Endothelial cell of umbilical vein (primary cell): Measurements from ENCODE around the gene SLC1A7. TPM values are rescaled to one million over a fixed set of nuclear protein-coding genes. Genes with fewer than 3 reads are reported as not detected.

Experiments used
- BruUV-seq: library from RNA; stranded (reverse); fragments of 400-500 nt; replicated peaks from 2 replicates; lab custom pipeline; 2021; lab: Mats Ljungman, UMichigan
- CTCF ChIA-PET: fragments of 300-600, 350-600 bp; sonication (Branson Sonifier 250); formaldehyde crosslinking; loops from one replicate; lab custom pipeline; 2021; ENCODE audit warnings: antibody characterized with exemption, inconsistent platforms; lab: Charles Lee
- POLR2A ChIA-PET: fragments of 300-600, 350-600 bp; sonication (Branson Sonifier 250); formaldehyde crosslinking; loops from one replicate; lab custom pipeline; 2021; ENCODE audit warnings: antibody characterized with exemption, inconsistent platforms; lab: Charles Lee
- DNase-seq: peaks from one replicate; pipeline ENCODE4 v3.0.0-alpha.2; 2011; ENCODE audit warnings: low read depth, low spot score
- FAIRE-seq: peaks from 2 replicates; lab custom pipeline; 2011; peaks lifted over from hg19 to GRCh38; lab: Jason Lieb, UNC
- H2AFZ ChIP-seq: 2 replicates; pipeline ENCODE4 v1.6.0; 2012; ENCODE audit warnings: low read depth, low read length, control low read depth, inconsistent platforms
- H3K27ac ChIP-seq: 2 replicates; pipeline ENCODE4 v1.5.1; 2011; ENCODE audit warnings: low read depth, mild to moderate bottlenecking, control low read depth, low read length, moderate library complexity; ENCODE audit not compliant: insufficient read depth
- H3K27me3 ChIP-seq, 2 experiments: 2 replicates each; pipeline versions ENCODE4 v1.6.0 to v1.6.1; 2011; ENCODE audit warnings: low read length in 2 of 2, mixed read lengths in 1 of 2; ENCODE audit not compliant: control insufficient read depth in 2 of 2, insufficient read depth in 2 of 2
- H3K36me3 ChIP-seq, 2 experiments: 2 replicates in 1 of 2; 3 replicates in 1 of 2; pipeline ENCODE4 v1.5.1; 2011; ENCODE audit warnings: low read length in 2 of 2, mild to moderate bottlenecking in 1 of 2, moderate library complexity in 1 of 2; ENCODE audit not compliant: control insufficient read depth in 2 of 2, insufficient read depth in 2 of 2; ENCODE audit errors: extremely low read depth in 1 of 2
- H3K4me1 ChIP-seq: 3 replicates; pipeline ENCODE4 v1.5.1; 2011; ENCODE audit warnings: mild to moderate bottlenecking, low read length; ENCODE audit not compliant: control insufficient read depth, insufficient read depth; ENCODE audit errors: extremely low read depth
- H3K4me2 ChIP-seq: 2 replicates; pipeline ENCODE4 v1.6.1; 2011; ENCODE audit warnings: low read length, control low read depth, mixed read lengths; ENCODE audit not compliant: insufficient read depth
- H3K4me3 ChIP-seq, 3 experiments: fragments of 200-600 bp in 1 of 3; sonication (generic), shearing (Covaris generic) in 1 of 3; replicated peaks in 1 of 3; 2 replicates each; pipeline ENCODE4 v1.5.1; 2011 to 2016; ENCODE audit warnings: control low read depth in 3 of 3, low read length in 3 of 3, mild to moderate bottlenecking in 2 of 3, inconsistent platforms in 1 of 3, low read depth in 1 of 3, moderate library complexity in 1 of 3; ENCODE audit not compliant: insufficient read depth in 1 of 3
- H3K79me2 ChIP-seq: 2 replicates; pipeline ENCODE4 v1.6.0; 2012; ENCODE audit warnings: low read length, inconsistent platforms; ENCODE audit not compliant: control insufficient read depth, insufficient read depth
- H3K9ac ChIP-seq: replicated peaks from 2 replicates; pipeline ENCODE3; 2011; ENCODE audit warnings: low read length, control low read depth; ENCODE audit not compliant: insufficient read depth; ENCODE audit errors: extremely low read depth
- H3K9me1 ChIP-seq: replicated peaks from 3 replicates; pipeline ENCODE4 v1.6.0; 2011; ENCODE audit warnings: mild to moderate bottlenecking, low read length; ENCODE audit not compliant: control insufficient read depth, insufficient read depth; ENCODE audit errors: extremely low read depth
- H3K9me3 ChIP-seq: replicated peaks from 2 replicates; pipeline ENCODE4 v1.5.1; 2012; ENCODE audit warnings: low read length, inconsistent platforms; ENCODE audit not compliant: control insufficient read depth, insufficient read depth
- H4K20me1 ChIP-seq: replicated peaks from 2 replicates; pipeline ENCODE3; 2011; ENCODE audit warnings: mild to moderate bottlenecking, low read length; ENCODE audit not compliant: control insufficient read depth, insufficient read depth; ENCODE audit errors: extremely low read depth
- EZH2 ChIP-seq: IDR thresholded peaks from 2 replicates; pipeline ENCODE4 v1.6.1; 2012; ENCODE audit warnings: borderline replicate concordance, low read depth, mild to moderate bottlenecking, moderate library complexity, low read length, inconsistent platforms; ENCODE audit not compliant: severe bottlenecking
- FOS ChIP-seq: IDR thresholded peaks from 2 replicates; pipeline ENCODE4 v1.6.1; 2011; ENCODE audit warnings: mild to moderate bottlenecking, low read length, moderate library complexity, borderline replicate concordance; ENCODE audit not compliant: insufficient read depth
- GATA2 ChIP-seq: IDR thresholded peaks from 2 replicates; pipeline ENCODE4 v1.7.0; 2011; ENCODE audit warnings: low read depth, mild to moderate bottlenecking, moderate library complexity, mixed read lengths, low read length; ENCODE audit not compliant: insufficient read length, insufficient read depth
- JUN ChIP-seq: IDR thresholded peaks from 2 replicates; pipeline ENCODE4 v1.6.1; 2011; ENCODE audit warnings: borderline replicate concordance, low read depth; ENCODE audit not compliant: insufficient read length, insufficient read depth
- MYC ChIP-seq: IDR thresholded peaks from one replicate; pipeline ENCODE4 v1.6.1; 2011; ENCODE audit warnings: mild to moderate bottlenecking, low read depth, low read length
- POLR2A ChIP-seq: IDR thresholded peaks from 2 replicates; pipeline ENCODE4 v1.6.1; 2012; ENCODE audit warnings: low read depth, mild to moderate bottlenecking, control low read depth, low read length
- POLR2AphosphoS5 ChIP-seq: IDR thresholded peaks from 2 replicates; pipeline ENCODE4 v1.6.1; 2012; ENCODE audit warnings: low read depth, mild to moderate bottlenecking, control low read depth, low read length, moderate library complexity; ENCODE audit not compliant: insufficient read depth
- dilution Hi-C: fragments of 300-500 bp; cut with MboI; formaldehyde crosslinking; loops from one replicate; pipeline ENCODE4 v1.15.0; 2019; ENCODE audit warnings: low sequenced_read_pairs; ENCODE audit not compliant: extremely low pct_ligation_motif_present
- intact Hi-C: fragments of 100-400 bp; cut with micrococcal nuclease; formaldehyde crosslinking; loops from one replicate; pipeline ENCODE4 v1.10.0; 2022
- polyA plus RNA-seq, 4 experiments: library from polyadenylated mRNA; depleted of rRNA in 3 of 4; stranded (reverse) in 3 of 4; unstranded in 1 of 4; fragments of >200 nt; gene quantifications; 2 replicates each; pipeline versions ENCODE4 v1.2.1 to v1.2.3, GENCODE V29; 2011 to 2012; ENCODE audit warnings: missing spikeins in 1 of 4
- total RNA-seq: library from RNA; stranded (reverse); gene quantifications from 2 replicates; pipeline ENCODE4 v1.2.3, GENCODE V29; 2021
- TF ChIP-seq, protein P1 (sequence below): IDR thresholded peaks from 2 replicates; pipeline ENCODE4 v1.6.1; 2011; ENCODE audit not compliant: insufficient read depth, insufficient read length
- TF ChIP-seq, protein P2 (sequence below), 2 donors: IDR thresholded peaks; 1 replicate in 1 of 2; 2 replicates in 1 of 2; pipeline ENCODE4 v1.5.1; 2011; ENCODE audit warnings: low read length in 2 of 2, mild to moderate bottlenecking in 2 of 2, moderate library complexity in 2 of 2, control low read depth in 1 of 2, inconsistent platforms in 1 of 2, low read depth in 1 of 2; ENCODE audit not compliant: insufficient read depth in 1 of 2; ENCODE audit errors: extremely low read depth in 1 of 2

SLC1A7 gene
- total and polyA plus RNA-seq, 2 donors (not counting 3 experiments of a cell fraction or from before 2014, with no cell fraction given) = not detected

DNA sequence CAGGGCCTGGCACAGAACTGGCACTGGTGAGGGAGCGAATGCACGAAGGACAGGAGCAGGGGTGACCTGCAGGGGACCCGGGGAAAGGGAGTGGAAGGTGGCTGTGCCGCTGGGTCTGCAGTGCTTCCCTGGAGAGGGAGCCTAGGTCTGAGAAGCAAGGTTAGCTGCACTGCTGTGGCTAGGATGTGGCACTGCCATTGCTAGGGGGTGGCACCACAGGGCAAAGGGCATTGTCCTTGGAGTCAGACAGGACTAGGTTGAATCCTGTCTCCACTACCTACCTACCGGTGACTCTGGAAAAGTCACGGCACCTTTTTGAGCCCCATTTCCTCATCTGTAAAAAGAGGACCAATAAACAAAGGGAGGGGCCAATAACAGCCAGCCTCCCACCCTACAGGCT, 28.3 kb downstream of the SLC1A7 start:
- DNase-seq (no peak), FAIRE-seq (no peak)
- H3K9me1 ChIP-seq = no peaks in the 10 kb centered on the region
- H3K36me3 ChIP-seq = no peaks in the 10 kb centered on the region
- H3K27me3 ChIP-seq = no peaks in the 10 kb centered on the region
- ChIA-PET CTCF (interaction anchor here (1.4 kb wide), 1 partner anchor 68 kb away, joined by 4 read pairs; no protein-coding TSS in a partner anchor), POLR2A (no interaction called here)
- no peaks in the 10 kb centered on the region for H4K20me1 ChIP-seq
- no peak overlapping the region for H2AFZ ChIP-seq
- H3K4me1 ChIP-seq = no peaks in the 10 kb centered on the region
- BruUV-seq = no TSS peak
- dilution Hi-C loops = no loop called here
- H3K79me2 ChIP-seq = no peaks in the 10 kb centered on the region
- H3K9ac ChIP-seq = no peak overlapping the region
- no peak overlapping the region for H3K4me3 ChIP-seq
- intact Hi-C loops = no loop called here
- no peak overlapping the region for H3K27ac ChIP-seq
- TF ChIP-seq MYC (no peak), POLR2AphosphoS5 (no peak), POLR2A (no peak), FOS (no peak), GATA2 (no peak), EZH2 (no peak), JUN (no peak)
- TF ChIP-seq, protein P1, sequence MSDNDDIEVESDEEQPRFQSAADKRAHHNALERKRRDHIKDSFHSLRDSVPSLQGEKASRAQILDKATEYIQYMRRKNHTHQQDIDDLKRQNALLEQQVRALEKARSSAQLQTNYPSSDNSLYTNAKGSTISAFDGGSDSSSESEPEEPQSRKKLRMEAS = no peak
- TF ChIP-seq, protein P2, sequence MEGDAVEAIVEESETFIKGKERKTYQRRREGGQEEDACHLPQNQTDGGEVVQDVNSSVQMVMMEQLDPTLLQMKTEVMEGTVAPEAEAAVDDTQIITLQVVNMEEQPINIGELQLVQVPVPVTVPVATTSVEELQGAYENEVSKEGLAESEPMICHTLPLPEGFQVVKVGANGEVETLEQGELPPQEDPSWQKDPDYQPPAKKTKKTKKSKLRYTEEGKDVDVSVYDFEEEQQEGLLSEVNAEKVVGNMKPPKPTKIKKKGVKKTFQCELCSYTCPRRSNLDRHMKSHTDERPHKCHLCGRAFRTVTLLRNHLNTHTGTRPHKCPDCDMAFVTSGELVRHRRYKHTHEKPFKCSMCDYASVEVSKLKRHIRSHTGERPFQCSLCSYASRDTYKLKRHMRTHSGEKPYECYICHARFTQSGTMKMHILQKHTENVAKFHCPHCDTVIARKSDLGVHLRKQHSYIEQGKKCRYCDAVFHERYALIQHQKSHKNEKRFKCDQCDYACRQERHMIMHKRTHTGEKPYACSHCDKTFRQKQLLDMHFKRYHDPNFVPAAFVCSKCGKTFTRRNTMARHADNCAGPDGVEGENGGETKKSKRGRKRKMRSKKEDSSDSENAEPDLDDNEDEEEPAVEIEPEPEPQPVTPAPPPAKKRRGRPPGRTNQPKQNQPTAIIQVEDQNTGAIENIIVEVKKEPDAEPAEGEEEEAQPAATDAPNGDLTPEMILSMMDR (IDR thresholded peaks at IDR 0.05; ENCODE audit: extremely low read depth in 1 of 2, insufficient read depth in 1 of 2, low read depth in 1 of 2, low read length in 2 of 2) = no peak
- H3K4me2 ChIP-seq = no peak overlapping the region
- no peaks in the 10 kb centered on the region for H3K9me3 ChIP-seq
